HEK293 (cell line): ENCODE results near the gene IVD.

Experiments
- CTCF ChIP-seq: fragments of 450-650 bp; formaldehyde crosslinking; IDR thresholded peaks from 2 replicates; pipeline ENCODE4 v1.5.1; 2016; ENCODE audit warnings: missing biosample characterization, missing genetic modification characterization
- YY1 ChIP-seq: fragments of 450-650 bp; formaldehyde crosslinking; IDR thresholded peaks from 2 replicates; pipeline ENCODE4 v1.5.1; 2018; ENCODE audit warnings: missing biosample characterization, missing genetic modification characterization
- ZBTB7A ChIP-seq: fragments of 450-650 bp; formaldehyde crosslinking; IDR thresholded peaks from 2 replicates; pipeline ENCODE4 v1.5.1; 2016; ENCODE audit warnings: low read depth, missing biosample characterization, missing genetic modification characterization
- ZNF138 ChIP-seq: fragments of 450-650 bp; formaldehyde crosslinking; IDR thresholded peaks from 2 replicates; pipeline ENCODE4 v1.5.1; 2016; ENCODE audit warnings: missing biosample characterization, missing genetic modification characterization, borderline replicate concordance
- ZNF274 ChIP-seq, 2 experiments: fragments of 200-500 bp in 1 of 2; fragments of 450-650 bp in 1 of 2; sonication (Bioruptor generic) in 1 of 2; formaldehyde crosslinking in 1 of 2; IDR thresholded peaks; 2 replicates each; pipeline versions ENCODE4 v1.5.1 to v1.6.1; 2014 to 2016; ENCODE audit warnings: borderline replicate concordance in 1 of 2, inconsistent platforms in 1 of 2, low read length in 1 of 2, missing biosample characterization in 1 of 2, missing genetic modification characterization in 1 of 2
- ZNF354C ChIP-seq: fragments of 450-650 bp; formaldehyde crosslinking; IDR thresholded peaks from 2 replicates; pipeline ENCODE4 v1.5.1; 2016; ENCODE audit warnings: missing biosample characterization, missing genetic modification characterization, low read depth, borderline replicate concordance
- ZNF830 ChIP-seq: fragments of 450-650 bp; IDR thresholded peaks from 2 replicates; pipeline ENCODE4 v1.5.0; 2018; ENCODE audit warnings: missing biosample characterization, missing genetic modification characterization, low read depth, mild to moderate bottlenecking, moderate library complexity

DNA sequence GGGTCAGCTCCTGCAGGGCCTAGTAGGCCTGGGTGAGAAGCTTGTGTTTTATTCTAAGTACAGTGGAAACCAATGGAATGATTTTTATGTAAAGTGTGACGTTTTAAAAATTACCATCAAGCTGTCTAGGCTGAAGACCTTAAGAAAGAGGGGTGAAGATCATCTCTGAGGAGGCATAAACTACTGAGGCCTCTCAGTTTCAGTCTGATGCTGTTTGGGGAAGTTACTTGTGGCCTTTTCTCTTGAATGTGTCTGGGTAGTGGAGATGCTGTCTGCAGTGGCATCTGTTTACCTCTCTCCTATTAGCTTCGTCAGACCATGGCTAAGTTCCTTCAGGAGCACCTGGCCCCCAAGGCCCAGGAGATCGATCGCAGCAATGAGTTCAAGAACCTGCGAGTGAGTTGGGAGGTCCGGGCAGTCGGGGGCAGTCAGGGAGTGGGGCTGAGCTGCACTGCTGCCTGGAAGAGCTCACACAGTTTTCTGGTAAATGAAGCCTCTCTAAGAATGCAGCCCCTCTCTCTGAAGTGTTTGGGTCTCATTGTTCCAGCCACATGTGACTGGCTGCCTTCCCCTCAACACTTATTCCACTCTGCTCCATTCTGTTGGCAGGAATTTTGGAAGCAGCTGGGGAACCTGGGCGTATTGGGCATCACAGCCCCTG lies 1.9 kb downstream of the IVD start:
- no peak for TF ChIP-seq ZNF354C (tag by site-specific recombination)
- no peak for TF ChIP-seq ZNF138 (tag by site-specific recombination)
- TF ChIP-seq CTCF = no peak
- TF ChIP-seq ZNF830 = no peak
- no peak for TF ChIP-seq ZNF274 (IDR thresholded peaks at IDR 0.05; ENCODE audit: low read length)
- no peak for TF ChIP-seq ZNF274 (tag by site-specific recombination; IDR thresholded peaks at IDR 0.05; ENCODE audit: borderline replicate concordance)
- no peak for TF ChIP-seq YY1 (tag by site-specific recombination)
- TF ChIP-seq ZBTB7A (tag by site-specific recombination) = no peak
